ENCODE results near the gene WDR73.
"Not testable (repeated sequence)": the region's sequence is repeated elsewhere in the genome, so short reads cannot be mapped to it uniquely, and the experiment has no call there.

The WDR73 gene

GRCh38 chr15:84643838-84644237 is 10.2 kb downstream of the WDR73 start:
- Histone ChIP-seq H3K4me3 (ENCODE audit: low read depth in 1 of 2, low read length in 2 of 2) (no peak overlapping the region), H3K9ac (ENCODE audit: low read depth in 1 of 2, low read length in 2 of 2) (no peak overlapping the region), H3K9me3 (ENCODE audit: control insufficient read depth in 1 of 2, low read length in 2 of 2) (no peaks in the 10 kb centered on the region), H3K36me3 (ENCODE audit: control insufficient read depth in 1 of 2, insufficient read depth in 2 of 2, low read length in 2 of 2) (peaks cover 43 to 90% of the 10 kb centered on the region in 2 donors), H3K4me1 (ENCODE audit: control insufficient read depth in 1 of 2, insufficient read depth in 2 of 2, low read length in 2 of 2) (no peaks in the 10 kb centered on the region), H3K27ac (ENCODE audit: low read depth, low read length) (no peak overlapping the region), H3K27me3 (ENCODE audit: control insufficient read depth in 1 of 2, insufficient read depth in 2 of 2, low read length in 2 of 2) (no peaks in the 10 kb centered on the region)

DNA sequence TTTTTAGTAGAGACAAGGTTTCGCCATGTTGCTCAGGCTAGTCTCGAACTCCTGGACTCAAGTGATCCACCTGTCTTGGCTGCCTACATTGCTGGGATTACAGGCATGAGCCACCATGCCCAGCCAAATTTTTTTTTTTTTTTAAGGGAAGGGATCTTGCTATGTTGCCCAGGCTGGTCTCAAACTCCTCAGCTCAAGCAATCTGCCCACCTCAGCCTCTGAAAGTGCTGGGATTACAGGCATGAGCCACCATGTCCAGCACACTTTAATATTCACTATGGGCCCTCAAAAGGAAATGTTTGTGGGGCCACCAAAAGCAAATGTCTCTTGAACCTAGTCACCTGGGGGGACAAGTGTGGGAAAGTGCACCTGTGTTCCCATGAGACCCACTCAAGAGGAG is 11.4 kb downstream of the WDR73 start:
- H3K9me3 ChIP-seq (ENCODE audit: control insufficient read depth in 1 of 2, low read length in 2 of 2); H3K9ac ChIP-seq (ENCODE audit: low read depth in 1 of 2, low read length in 2 of 2); H3K27ac ChIP-seq (ENCODE audit: low read depth, low read length); H3K27me3 ChIP-seq (ENCODE audit: control insufficient read depth in 1 of 2, insufficient read depth in 2 of 2, low read length in 2 of 2); H3K4me1 ChIP-seq (ENCODE audit: control insufficient read depth in 1 of 2, insufficient read depth in 2 of 2, low read length in 2 of 2); H3K4me3 ChIP-seq (ENCODE audit: low read depth in 1 of 2, low read length in 2 of 2): not testable (repeated sequence)
- H3K36me3 ChIP-seq (ENCODE audit: control insufficient read depth in 1 of 2, insufficient read depth in 2 of 2, low read length in 2 of 2) = peaks cover 31 to 85% of the 10 kb centered on the region in 2 donors

DNA sequence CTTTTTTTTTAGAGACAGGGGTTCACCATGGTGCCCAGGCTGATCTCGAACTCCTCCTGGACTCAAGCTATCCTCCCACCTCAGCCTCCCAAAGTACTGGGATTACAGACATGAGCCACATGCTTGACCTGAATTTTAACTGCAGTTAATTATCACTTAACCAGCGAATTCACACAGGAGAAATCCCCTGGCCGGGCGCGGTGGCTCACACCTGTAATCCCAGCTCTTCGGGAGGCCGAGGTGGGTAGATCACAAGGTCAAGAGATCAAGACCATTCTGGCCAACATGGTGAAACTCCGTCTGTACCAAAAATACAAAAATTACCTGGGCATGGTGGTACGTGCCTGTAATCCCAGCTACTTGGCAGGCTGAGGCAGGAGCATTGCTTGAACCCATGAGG is 12.2 kb downstream of the WDR73 start:
- H3K4me3 ChIP-seq (ENCODE audit: low read depth in 1 of 2, low read length in 2 of 2); H3K9ac ChIP-seq (ENCODE audit: low read depth in 1 of 2, low read length in 2 of 2); H3K9me3 ChIP-seq (ENCODE audit: control insufficient read depth in 1 of 2, low read length in 2 of 2); H3K27me3 ChIP-seq (ENCODE audit: control insufficient read depth in 1 of 2, insufficient read depth in 2 of 2, low read length in 2 of 2); H3K4me1 ChIP-seq (ENCODE audit: control insufficient read depth in 1 of 2, insufficient read depth in 2 of 2, low read length in 2 of 2); H3K27ac ChIP-seq (ENCODE audit: low read depth, low read length): not testable (repeated sequence)
- H3K36me3 ChIP-seq (ENCODE audit: control insufficient read depth in 1 of 2, insufficient read depth in 2 of 2, low read length in 2 of 2) = peaks cover 30 to 79% of the 10 kb centered on the region in 2 donors

DNA sequence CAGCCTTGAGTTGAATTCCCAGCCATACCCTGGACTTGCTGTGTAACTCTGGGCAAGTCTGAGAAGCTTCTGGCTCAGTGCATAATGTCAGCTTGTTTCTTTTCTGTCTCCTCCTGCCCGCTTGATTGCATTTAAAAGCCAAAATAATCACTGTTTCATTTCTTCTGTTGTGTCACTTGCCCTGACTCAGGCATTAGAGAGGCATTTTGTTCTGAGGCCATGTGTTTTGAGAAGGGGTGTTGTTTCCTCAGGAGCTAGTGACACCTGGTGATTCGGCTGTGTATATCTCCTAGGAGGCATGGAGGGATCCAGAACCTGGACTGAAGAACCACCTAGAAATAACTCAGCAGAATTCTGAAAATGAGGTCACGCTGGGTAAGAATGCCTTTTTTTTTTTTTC is 16.0 kb downstream of the WDR73 start:
- Histone ChIP-seq H3K4me1 (ENCODE audit: control insufficient read depth in 1 of 2, insufficient read depth in 2 of 2, low read length in 2 of 2) (peaks cover 7 to 12% of the 10 kb centered on the region in 2 donors), H3K4me3 (ENCODE audit: low read depth in 1 of 2, low read length in 2 of 2) (no peak overlapping the region), H3K27me3 (ENCODE audit: control insufficient read depth in 1 of 2, insufficient read depth in 2 of 2, low read length in 2 of 2) (no peaks in the 10 kb centered on the region), H3K9ac (ENCODE audit: low read depth in 1 of 2, low read length in 2 of 2) (no peak overlapping the region), H3K36me3 (ENCODE audit: control insufficient read depth in 1 of 2, insufficient read depth in 2 of 2, low read length in 2 of 2) (peaks cover 14 to 48% of the 10 kb centered on the region in 2 donors), H3K27ac (ENCODE audit: low read depth, low read length) (no peak overlapping the region), H3K9me3 (ENCODE audit: control insufficient read depth in 1 of 2, low read length in 2 of 2) (no peaks in the 10 kb centered on the region)

- Histone ChIP-seq H3K27ac (ENCODE audit: low read depth, low read length) (peak overlapping the region; percentile 87), H3K27me3 (ENCODE audit: control insufficient read depth in 1 of 2, insufficient read depth in 2 of 2, low read length in 2 of 2) (no peaks in the 10 kb centered on the region), H3K9me3 (ENCODE audit: control insufficient read depth in 1 of 2, low read length in 2 of 2) (no peaks in the 10 kb centered on the region), H3K4me1 (ENCODE audit: control insufficient read depth in 1 of 2, insufficient read depth in 2 of 2, low read length in 2 of 2) (peaks cover 20 to 26% of the 10 kb centered on the region in 2 donors), H3K9ac (ENCODE audit: low read depth in 1 of 2, low read length in 2 of 2) (peak overlapping the region; percentile 48 to 71), H3K36me3 (ENCODE audit: control insufficient read depth in 1 of 2, insufficient read depth in 2 of 2, low read length in 2 of 2) (peaks cover 2 to 13% of the 10 kb centered on the region in 2 donors), H3K4me3 (ENCODE audit: low read depth in 1 of 2, low read length in 2 of 2) (peak overlapping the region; percentile 79 to 83)
Measured at GRCh38 chr15:84634228-84634837, 19.8 kb downstream of the WDR73 start.

GRCh38 chr15:84633311-84634227 is 20.5 kb downstream of the WDR73 start:
- Histone ChIP-seq H3K4me3 (ENCODE audit: low read depth in 1 of 2, low read length in 2 of 2) (peak overlapping the region; percentile 79 to 83), H3K27ac (ENCODE audit: low read depth, low read length) (peak overlapping the region; percentile 87), H3K9ac (ENCODE audit: low read depth in 1 of 2, low read length in 2 of 2) (peak overlapping the region; percentile 48 to 71), H3K36me3 (ENCODE audit: control insufficient read depth in 1 of 2, insufficient read depth in 2 of 2, low read length in 2 of 2) (peaks cover 0 to 8% of the 10 kb centered on the region in 2 donors), H3K9me3 (ENCODE audit: control insufficient read depth in 1 of 2, low read length in 2 of 2) (no peaks in the 10 kb centered on the region), H3K27me3 (ENCODE audit: control insufficient read depth in 1 of 2, insufficient read depth in 2 of 2, low read length in 2 of 2) (no peaks in the 10 kb centered on the region), H3K4me1 (ENCODE audit: control insufficient read depth in 1 of 2, insufficient read depth in 2 of 2, low read length in 2 of 2) (peaks cover 20 to 26% of the 10 kb centered on the region in 2 donors)

DNA sequence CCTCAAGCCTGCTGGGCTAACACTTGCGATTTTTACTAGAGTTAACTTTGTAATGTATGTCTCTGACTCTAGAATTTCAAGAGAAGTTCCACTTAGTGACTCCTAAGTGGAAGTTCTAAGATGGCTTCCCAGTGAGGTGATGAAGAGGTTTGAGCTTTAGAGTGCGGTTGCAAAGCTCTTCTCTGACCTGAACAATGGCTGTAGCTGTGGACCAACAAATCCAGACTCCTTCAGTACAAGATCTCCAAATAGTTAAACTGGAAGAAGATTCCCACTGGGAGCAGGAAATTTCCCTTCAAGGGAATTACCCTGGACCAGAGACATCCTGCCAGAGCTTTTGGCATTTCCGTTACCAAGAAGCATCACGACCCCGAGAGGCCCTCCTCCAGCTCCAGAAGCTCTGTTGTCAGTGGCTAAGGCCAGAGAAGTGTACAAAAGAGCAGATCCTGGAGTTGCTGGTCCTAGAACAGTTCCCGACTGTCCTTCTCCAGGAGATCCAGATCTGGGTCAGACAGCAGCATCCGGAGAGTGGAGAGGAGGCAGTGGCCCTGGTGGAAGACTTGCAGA is 22.3 kb downstream of the WDR73 start:
- peak overlapping the region; percentile 79 to 91 for H3K4me3 ChIP-seq (ENCODE audit: low read depth in 1 of 2, low read length in 2 of 2)
- peak overlapping the region; percentile 67 to 79 for H3K9ac ChIP-seq (ENCODE audit: low read depth in 1 of 2, low read length in 2 of 2)
- H3K9me3 ChIP-seq (ENCODE audit: control insufficient read depth in 1 of 2, low read length in 2 of 2) = no peaks in the 10 kb centered on the region
- H3K4me1 ChIP-seq (ENCODE audit: control insufficient read depth in 1 of 2, insufficient read depth in 2 of 2, low read length in 2 of 2) = peaks cover 20 to 26% of the 10 kb centered on the region in 2 donors
- peak overlapping the region; percentile 35 for H3K27ac ChIP-seq (ENCODE audit: low read depth, low read length)
- H3K27me3 ChIP-seq (ENCODE audit: control insufficient read depth in 1 of 2, insufficient read depth in 2 of 2, low read length in 2 of 2) = no peaks in the 10 kb centered on the region
- H3K36me3 ChIP-seq (ENCODE audit: control insufficient read depth in 1 of 2, insufficient read depth in 2 of 2, low read length in 2 of 2) = no peaks in the 10 kb centered on the region

- H3K27me3 ChIP-seq (ENCODE audit: control insufficient read depth in 1 of 2, insufficient read depth in 2 of 2, low read length in 2 of 2) = no peaks in the 10 kb centered on the region
- H3K4me1 ChIP-seq (ENCODE audit: control insufficient read depth in 1 of 2, insufficient read depth in 2 of 2, low read length in 2 of 2) = peaks cover 13 to 14% of the 10 kb centered on the region in 2 donors
- H3K9me3 ChIP-seq (ENCODE audit: control insufficient read depth in 1 of 2, low read length in 2 of 2) = no peaks in the 10 kb centered on the region
- H3K27ac ChIP-seq (ENCODE audit: low read depth, low read length) = no peak overlapping the region
- H3K36me3 ChIP-seq (ENCODE audit: control insufficient read depth in 1 of 2, insufficient read depth in 2 of 2, low read length in 2 of 2) = no peaks in the 10 kb centered on the region
- H3K9ac ChIP-seq (ENCODE audit: low read depth in 1 of 2, low read length in 2 of 2) = no peak overlapping the region
- H3K4me3 ChIP-seq (ENCODE audit: low read depth in 1 of 2, low read length in 2 of 2) = no peak overlapping the region
Measured at GRCh38 chr15:84629033-84629432, 25.1 kb downstream of the WDR73 start.

DNA sequence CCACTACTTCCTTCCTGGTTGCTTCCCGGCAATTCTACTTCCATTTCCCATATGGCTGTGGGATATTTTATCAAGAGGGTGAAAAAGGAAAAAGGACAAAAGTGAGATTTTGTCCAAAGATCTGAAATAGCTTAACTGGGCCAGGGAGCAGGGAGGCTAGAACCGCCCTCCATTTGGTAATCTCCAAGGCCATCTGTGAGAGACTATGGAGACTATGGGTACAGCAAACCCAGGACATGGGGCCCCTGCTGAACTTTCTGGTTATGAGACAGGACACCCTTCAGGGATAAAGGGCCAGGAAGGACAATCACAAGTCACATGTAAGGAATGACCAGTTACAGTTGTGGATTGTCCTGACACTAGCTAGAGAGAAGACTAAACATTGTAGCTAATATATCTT is 29.0 kb downstream of the WDR73 start:
- no peaks in the 10 kb centered on the region for H3K4me1 ChIP-seq (ENCODE audit: control insufficient read depth in 1 of 2, insufficient read depth in 2 of 2, low read length in 2 of 2)
- H3K9me3 ChIP-seq (ENCODE audit: control insufficient read depth in 1 of 2, low read length in 2 of 2) = peaks cover 21 to 24% of the 10 kb centered on the region in 2 donors
- H3K9ac ChIP-seq (ENCODE audit: low read depth in 1 of 2, low read length in 2 of 2) = no peak overlapping the region
- no peaks in the 10 kb centered on the region for H3K27me3 ChIP-seq (ENCODE audit: control insufficient read depth in 1 of 2, insufficient read depth in 2 of 2, low read length in 2 of 2)
- H3K36me3 ChIP-seq (ENCODE audit: control insufficient read depth in 1 of 2, insufficient read depth in 2 of 2, low read length in 2 of 2) = peaks cover 23 to 29% of the 10 kb centered on the region in 2 donors
- H3K4me3 ChIP-seq (ENCODE audit: low read depth in 1 of 2, low read length in 2 of 2) = no peak overlapping the region
- H3K27ac ChIP-seq (ENCODE audit: low read depth, low read length) = no peak overlapping the region

- H3K9ac ChIP-seq (ENCODE audit: low read depth in 1 of 2, low read length in 2 of 2) = no peak overlapping the region
Measured at GRCh38 chr15:84624359-84624758, 29.7 kb downstream of the WDR73 start.

More at GRCh38 chr15:84624359-84624758, 29.7 kb downstream of the WDR73 start:
- Histone ChIP-seq H3K27ac (ENCODE audit: low read depth, low read length) (no peak overlapping the region), H3K9me3 (ENCODE audit: control insufficient read depth in 1 of 2, low read length in 2 of 2) (peaks cover 21 to 24% of the 10 kb centered on the region in 2 donors), H3K27me3 (ENCODE audit: control insufficient read depth in 1 of 2, insufficient read depth in 2 of 2, low read length in 2 of 2) (no peaks in the 10 kb centered on the region), H3K4me1 (ENCODE audit: control insufficient read depth in 1 of 2, insufficient read depth in 2 of 2, low read length in 2 of 2) (no peaks in the 10 kb centered on the region), H3K36me3 (ENCODE audit: control insufficient read depth in 1 of 2, insufficient read depth in 2 of 2, low read length in 2 of 2) (peaks cover 23 to 29% of the 10 kb centered on the region in 2 donors), H3K4me3 (ENCODE audit: low read depth in 1 of 2, low read length in 2 of 2) (no peak overlapping the region)
